GM18507 (cell line): Measurements from ENCODE around the gene SMIM21.

Experiments
- DNase-seq: peaks from one replicate; pipeline ENCODE4 v3.0.0; 2011; ENCODE audit warnings: low read depth; ENCODE audit not compliant: insufficient read length; ENCODE audit errors: extremely low spot score
- FAIRE-seq: peaks from 2 replicates; lab custom pipeline; 2011; peaks lifted over from hg19 to GRCh38; lab: Jason Lieb, UNC

The SMIM21 gene

DNA sequence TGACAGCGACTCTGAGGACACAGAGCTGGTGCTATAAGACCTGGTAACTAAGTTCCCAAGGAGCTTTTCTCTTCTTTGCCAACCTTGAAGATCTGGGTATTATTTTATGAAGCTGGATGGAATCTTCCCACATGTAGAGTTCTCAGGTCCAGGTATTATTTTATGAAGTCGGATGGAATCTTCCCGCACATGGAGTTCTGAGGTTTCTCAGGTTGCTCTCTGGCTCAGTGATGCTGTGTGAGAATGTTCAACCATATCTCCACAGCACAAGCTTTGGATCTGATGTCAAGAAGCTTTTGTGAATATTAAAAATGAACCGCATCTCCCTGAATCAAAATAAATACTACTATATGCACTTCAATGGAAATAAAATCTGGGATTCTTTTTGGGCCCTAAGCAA, at the start of gene SMIM21:
SMIM21 (minus strand) TSS at position 101 of the 400 bp plus-strand sequence. CDS start 140 bp downstream, outside the sequence.
- FAIRE-seq, result no peak
- no peak for DNase-seq

DNA sequence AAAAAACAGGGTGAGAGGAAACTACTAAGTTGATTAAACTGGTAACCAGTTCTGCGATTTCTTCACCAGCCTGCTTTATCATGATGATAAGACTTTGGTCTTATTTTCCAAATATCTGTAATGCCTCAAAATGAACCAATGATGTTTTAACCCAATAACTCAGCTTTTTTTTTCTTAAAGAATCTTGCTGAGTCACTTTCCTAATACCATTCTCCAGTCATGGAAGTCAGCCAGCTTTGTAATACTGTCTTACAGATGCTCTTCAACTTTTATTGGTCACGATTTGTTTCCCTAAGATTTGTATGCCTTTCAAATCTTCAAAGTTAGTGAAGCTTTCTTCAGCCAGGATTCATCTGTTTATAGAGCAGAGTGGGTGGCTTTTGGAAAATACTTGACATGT, 47.7 kb upstream of the SMIM21 start:
- FAIRE-seq, result no peak
- DNase-seq, result no peak

DNA sequence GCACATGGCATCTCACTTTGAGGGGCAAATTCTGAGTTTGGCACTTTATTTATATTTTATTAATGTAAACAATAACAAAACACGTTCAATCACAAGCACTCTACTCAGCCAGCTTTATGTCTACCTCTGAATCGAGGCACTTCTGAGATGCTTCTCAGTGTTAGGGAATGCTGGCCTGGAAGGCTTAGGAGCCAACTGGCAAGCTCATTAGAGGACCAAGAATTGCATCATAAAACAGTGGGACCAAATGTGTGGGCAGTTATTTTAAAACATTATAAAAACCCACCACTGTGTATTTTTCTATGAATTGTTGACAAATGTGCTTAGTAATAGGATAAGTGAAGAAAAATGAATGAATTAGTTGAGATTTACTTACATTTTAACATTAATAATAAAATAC, 46.8 kb upstream of the SMIM21 start:
- no peak for FAIRE-seq
- no peak for DNase-seq

DNA sequence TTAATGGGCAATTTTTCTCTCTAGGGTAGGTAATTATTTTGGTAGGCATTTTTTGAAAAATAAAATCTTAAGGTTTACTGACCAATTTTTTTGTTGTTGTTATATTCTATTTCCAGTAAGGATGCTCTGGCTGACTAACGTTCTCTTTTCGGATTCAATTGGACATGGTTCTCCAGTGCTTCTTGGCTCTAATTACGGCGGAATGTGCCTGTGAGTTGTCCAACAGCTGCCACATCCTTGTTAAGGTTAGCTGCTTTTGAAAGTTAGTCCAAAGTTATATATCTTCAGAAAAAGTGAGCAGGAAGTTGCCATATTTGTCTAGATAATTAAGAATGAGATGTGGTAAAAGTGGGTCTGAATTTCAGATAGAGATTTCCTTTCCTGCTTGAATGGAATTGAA, 45.8 kb upstream of the SMIM21 start:
- DNase-seq, result no peak
- FAIRE-seq, result no peak

DNA sequence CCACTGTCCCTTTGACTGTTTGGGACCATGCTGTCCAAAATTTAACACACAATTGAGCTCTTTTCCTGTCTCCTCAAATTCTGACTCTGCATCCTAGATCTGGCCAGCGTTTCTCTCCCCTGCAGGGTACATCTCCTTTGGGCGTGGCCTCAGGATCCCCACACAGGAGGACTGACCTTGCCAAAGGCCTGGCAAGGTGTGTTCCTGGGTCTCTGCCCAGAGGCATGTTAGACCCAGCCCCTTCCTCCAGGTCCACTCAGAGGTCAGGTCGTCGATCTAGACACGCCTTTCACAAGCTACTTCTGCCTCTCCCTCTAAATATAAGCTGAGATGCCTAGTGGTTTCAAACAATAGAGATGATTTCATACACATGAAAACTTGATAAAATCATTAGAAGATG, 45.4 kb upstream of the SMIM21 start:
- no peak for FAIRE-seq
- DNase-seq, result no peak

DNA sequence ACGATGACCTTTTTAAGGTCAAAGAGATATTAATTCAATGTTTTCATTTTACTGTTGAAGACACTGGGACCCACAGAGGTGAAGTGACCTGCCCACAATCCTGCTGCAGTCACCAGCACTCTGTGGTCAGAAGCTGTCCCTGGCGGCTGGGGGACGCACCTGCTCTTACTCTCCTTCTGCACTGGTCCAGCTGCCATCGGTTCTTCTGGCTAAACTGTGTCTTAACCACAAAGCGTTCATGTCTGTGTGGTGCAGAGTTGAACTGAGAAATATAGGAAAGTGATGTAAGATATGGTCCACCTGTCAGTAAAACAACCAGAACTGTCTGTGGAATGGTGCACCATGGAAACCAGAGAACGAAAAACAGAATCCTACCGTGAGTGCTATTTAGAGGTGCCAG, 44.9 kb upstream of the SMIM21 start:
- DNase-seq, result no peak
- FAIRE-seq, result no peak

DNA sequence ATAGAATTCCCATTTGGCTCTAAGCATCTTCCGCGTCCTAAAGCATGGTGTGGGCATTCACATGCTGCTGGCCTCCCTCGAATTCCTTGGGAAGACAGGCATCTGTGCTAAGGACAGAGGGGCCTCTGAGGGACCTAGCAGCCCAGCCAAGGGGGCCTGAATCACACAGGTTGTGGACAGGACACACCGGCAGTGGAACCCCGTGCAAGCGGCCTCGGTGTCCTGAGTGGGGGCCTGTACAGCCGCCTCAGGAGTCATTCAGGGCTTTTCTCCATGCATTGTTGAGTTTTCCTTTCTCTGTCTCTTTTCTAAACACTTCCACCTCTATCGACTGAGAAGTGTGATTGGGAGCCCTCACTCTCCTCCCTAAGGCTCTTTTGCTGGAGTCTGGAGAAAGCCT, 44.3 kb upstream of the SMIM21 start:
- no peak for DNase-seq
- FAIRE-seq, result no peak

DNA sequence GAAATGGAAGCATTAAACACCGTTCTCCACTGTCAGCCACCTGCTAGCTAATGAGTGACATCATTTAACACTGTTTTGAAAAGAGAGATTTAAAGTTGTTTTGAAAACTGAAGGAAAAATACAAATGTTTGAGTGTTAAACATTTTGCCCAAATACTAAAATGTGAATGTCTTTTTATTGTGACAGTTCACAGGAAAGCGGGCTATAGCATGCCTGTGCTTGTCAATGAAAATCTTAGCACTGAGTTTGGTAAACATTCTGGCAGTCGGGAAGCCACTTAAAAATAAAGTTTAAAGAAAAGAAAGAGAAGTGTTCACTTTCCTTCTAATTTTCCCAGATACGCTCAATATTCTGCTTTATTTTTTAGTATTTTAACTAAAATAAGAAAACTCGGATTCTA, 40.3 kb upstream of the SMIM21 start:
- FAIRE-seq (no peak), DNase-seq (no peak)

DNA sequence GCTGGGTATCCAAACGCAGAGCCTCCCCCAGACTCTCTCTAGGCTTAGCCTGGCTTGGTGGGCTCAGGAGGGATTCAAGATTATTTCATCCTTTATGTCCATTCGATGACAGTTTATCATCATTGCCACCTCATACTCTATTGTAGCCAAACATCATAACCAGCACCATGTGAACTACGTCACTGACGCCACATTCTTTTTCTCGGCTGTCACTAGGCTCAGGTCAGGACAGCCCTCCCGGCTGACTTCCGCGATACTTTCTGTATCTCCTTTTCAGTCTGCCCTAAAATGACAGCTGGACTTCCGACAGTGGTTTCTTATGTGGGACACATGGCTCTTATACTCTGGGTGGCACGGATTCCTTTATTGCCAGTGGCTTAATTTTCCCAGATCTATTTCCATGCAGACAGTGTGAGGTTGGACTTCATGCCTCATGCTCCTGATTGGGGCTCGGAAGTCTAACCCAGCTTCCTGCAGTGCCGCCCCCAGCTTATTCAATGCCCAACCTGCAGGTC, 39.8 kb upstream of the SMIM21 start:
- DNase-seq (no peak), FAIRE-seq (no peak)

DNA sequence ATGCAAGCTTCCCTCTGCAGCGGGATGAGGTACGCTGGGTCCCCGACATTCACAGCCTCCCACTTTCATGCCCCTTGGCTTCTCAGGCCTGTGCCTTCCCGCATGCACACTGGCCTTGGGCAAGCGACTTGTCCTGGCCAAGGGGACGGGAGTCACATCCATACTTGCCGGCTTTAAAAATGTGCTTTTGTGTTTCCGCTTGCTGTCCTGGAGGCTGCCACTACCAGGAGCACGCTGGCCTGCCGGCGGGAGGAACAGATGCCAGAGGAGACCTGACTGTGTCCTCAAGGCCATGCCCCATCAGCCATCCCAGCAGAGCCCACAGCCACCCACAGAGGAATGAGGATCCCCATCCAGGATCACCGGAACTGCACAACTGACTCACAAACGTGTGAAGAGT, 36.9 kb upstream of the SMIM21 start:
- FAIRE-seq (no peak), DNase-seq (no peak)

DNA sequence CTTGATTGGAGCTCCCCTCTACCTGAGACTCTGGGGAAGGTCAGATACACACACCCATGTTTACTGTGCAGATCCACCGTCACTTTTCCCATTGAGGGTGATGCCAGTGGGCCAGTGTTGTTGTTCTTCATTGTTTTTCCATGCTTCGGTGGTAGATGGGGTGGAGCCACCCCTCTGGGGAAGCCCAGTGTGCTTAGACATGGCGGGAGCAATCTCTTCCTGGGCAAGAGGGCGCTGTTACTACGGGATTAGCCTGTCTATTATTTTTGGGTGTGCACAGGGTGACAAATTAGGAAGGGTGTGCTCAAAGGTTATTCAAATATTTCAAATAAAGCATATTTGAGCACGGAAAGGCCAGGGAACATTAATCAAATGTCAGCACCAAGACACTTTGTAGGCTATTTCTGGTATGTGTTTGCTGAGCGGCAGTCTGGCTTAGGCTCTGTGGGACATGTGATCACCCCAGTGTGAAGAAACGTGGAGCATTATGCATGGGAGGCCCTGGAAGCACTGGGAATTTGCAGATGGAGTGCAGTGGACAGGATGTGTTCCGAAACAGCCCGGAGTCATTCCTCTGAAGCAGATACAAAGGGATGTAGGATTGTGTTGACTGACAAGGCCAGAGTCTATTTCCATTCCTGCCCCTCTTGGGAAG, 34.8 kb upstream of the SMIM21 start:
- no peak for FAIRE-seq
- no peak for DNase-seq

DNA sequence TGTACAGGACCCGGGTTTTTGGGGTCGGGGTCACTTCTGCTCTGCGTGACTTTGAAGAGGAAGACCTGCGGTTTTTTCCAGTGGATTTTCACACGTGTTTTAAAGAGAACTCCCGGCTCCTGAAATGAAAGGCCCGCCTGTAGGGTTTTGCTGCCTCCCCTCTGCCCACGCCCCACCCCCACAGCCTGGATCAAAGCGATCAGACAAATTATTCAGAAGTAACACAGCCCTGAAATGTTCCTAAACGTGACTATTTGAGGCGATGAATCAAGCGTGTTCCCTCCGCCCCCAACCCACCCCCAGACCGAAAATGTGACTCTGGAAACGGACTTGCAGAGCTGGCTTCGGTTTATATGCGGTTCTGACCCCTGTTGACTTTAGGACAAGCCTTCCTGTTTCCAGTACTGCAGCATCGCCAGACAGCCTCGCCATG, 28.7 kb upstream of the SMIM21 start:
- FAIRE-seq (no peak), DNase-seq (no peak)

DNA sequence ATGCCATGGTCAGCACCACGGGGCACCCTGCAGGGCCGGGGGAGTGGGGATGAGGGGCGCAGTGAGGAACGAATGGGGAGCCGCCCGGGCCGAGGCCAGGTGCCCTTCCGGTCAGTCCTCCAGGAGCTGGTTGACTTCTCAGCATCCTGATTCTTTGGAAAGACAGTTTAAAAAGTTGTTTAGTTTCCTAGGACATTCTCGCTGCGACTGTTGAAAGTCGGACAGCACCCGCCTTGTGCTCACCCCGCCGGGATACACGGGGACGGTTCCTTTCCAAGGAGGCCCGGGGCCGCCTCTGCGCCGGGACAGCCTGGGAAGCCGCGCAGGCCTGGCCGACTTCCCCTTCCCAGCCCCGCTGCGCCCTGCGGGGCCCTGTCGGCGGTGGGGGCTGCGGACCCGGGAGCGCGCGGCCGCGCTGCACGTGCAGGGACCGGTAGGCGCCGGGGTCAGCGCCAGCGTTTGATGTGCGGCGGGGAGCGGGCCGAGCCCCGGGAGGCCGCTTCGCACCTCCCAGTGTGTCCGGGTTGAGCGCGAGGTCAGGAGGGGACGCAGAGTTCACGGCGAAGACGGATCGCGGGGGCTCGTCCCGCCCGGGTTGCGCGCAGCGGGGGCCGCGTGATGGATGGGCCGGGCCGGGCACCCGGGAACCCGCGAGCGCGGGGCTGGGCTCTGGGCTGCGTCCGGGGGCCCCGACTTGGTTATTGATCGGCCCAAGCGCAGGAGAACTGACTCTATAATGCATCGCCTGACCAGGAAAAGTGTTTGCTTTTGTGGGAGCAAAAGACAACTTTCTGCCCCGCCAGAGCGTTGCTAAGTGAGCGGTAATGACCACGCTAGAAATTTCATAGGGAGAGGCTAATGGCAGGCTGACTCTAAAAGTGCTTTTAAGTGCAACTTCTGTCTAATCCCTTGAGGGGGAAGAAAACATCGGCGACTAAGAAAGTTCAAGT, 28.0 kb upstream of the SMIM21 start:
- FAIRE-seq (no peak), DNase-seq (no peak)

DNA sequence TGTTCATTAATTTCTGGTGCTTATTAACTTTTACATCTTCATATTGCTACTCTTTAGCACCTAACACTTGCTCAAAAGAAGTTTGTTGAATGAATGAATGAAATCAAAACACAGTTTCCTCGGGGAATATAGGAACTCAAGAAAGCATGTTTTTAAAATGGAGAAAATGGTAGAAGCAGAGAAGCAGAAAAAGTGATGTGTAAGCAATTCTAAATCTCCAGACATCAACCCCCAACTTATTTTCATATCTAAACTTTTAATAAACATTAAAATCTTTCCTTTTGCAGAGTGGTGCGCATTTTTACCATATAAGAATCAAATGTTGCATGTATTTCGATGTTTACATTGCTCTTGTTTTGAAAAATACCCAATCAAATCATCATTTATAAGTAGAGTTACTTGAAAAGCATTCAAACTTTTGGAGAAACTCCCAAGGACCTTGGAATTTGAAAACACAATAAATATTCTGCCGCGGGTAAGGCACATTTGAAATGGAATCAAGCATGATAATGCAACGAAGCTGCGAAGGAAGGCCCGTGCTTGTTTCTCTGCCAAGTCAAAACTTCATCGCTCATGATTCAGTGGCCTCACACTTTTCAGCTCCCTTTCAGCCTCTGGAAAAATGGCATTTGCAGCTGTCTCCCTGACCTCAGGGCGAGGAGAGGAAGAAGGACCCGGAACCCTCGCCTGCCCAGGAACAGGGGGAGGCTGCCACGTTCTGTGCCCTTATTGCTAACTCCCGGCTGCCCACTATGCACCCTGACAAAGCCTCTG, 26.7 kb upstream of the SMIM21 start:
- no peak for DNase-seq
- FAIRE-seq, result no peak

DNA sequence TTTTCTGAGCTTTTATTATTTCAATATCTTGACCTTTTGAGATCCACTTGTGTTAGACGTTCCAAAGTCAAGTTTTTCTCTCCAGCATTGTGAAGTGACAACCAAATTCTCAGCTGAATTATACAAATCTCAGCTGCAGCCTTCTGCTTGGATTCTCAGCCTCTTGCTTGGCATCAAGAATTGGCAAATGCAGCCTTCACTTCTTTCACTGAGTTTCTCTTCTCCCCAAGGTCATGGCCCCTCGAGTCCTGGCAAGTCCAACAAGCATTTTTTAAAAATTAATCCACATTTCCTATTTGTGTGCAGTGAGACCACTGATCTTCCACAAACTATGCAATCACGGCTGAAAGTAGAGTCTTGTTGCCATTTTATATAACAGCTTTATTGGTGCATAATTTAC, 23.4 kb upstream of the SMIM21 start:
- FAIRE-seq (no peak), DNase-seq (no peak)

DNA sequence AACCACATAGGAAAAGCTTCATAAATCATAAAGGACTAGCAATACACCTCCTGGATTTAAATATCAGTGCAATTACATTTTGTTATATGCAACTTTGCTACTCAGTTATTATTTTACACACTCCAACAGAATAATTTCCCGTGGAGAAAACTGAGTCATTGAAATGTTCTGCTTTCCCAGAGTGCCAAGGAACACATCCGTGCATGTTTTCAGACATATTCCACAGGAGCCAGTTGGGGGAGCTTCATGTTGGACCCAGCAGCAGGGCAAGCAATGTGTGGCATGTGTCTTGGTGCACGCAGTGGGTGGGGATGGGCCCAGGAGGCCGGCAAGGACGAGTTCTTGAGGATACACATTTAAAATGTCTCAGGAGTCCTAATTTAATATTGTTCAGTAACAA, 14.4 kb upstream of the SMIM21 start:
- FAIRE-seq (no peak), DNase-seq (no peak)

DNA sequence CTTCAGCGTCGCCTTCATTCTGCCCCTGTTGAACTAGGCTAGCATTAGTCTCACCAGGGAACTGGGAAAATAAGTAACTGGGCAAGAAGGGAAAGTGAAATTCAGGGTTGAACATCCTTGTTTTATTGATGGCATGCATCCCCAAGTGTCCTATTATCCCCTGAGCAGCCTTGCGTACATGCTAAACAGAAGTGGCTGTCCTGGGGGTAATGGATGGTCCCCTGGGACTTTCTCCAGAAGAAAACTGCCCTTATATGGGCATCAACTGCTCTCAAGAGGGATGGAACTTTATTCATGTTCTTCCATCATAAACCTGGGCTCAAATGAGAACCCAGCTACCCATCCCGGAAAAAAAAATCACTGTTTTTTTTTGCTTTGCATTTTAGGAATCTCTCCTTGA, 11.8 kb upstream of the SMIM21 start:
- FAIRE-seq (no peak), DNase-seq (no peak)

DNA sequence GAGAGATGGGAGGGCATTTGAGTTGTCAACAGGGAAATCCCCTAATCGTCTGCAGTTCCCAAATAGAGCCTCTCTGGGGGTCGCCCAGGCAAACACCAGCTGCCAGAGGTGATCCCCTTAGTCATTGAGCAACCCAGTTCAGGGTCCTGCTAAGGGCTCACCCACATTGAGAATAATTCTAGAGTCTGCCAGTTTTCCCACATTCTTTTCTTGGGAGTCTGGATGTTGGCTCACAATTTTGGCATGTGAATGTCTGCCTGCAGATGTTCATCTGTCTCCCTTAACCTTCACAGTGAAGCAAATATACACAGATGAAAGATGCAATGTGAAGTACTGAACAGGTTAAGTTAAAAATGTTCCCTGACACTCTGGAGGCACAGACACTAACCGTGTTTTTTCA, 11.4 kb upstream of the SMIM21 start:
- DNase-seq (no peak), FAIRE-seq (no peak)

DNA sequence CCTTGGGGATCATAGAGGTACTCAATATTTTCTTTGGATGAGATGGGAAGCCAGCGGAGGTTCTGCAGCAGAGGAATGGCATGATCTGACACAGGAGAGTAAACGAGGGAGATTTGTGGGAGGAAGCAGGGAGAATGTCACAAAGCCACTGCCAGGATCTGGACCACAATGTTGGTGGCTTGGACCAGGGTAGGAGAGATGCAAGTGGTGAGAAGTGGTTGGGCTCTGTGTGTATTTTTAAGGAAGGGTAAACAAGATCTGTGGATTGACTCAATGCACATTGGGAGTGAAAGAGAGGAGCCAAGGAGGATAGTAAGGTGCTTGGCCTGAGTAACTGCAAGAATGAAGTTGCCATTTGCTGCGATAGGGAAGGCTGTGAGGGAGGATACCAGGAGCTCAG, 10.5 kb upstream of the SMIM21 start:
- no peak for FAIRE-seq
- DNase-seq, result no peak

DNA sequence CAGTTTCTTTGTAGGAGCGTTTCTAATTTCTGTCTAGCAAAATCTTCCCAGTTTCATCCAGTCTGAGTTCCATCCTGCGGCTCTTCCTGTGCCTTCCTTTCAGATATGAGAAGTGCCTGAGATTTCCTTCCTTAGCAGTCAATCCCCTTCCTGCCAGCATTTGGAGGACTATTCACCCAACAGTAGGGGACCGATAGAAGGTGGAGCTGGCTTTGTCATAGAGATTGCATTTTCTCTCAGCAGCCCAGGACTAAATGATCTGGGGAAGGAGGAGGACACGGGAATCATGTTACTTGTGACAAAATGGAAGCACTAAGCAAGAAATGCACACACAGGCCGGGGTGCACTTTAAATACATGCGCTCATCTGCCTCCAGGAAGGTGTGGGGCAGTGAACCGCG, 5.6 kb upstream of the SMIM21 start:
- no peak for DNase-seq
- FAIRE-seq, result no peak
